HepG2 (cell line): ENCODE data around the gene SP140L. TPM values are rescaled to one million over a fixed set of nuclear protein-coding genes. Genes with fewer than 3 reads are reported as not detected.

Experiments used
- AGO2 ChIP-seq: fragments of 200-400 bp; formaldehyde crosslinking; optimal IDR thresholded peaks from 2 replicates; pipeline ENCODE3; 2017; ENCODE audit warnings: mild to moderate bottlenecking, low read depth, low read length, moderate library complexity
- CREB1 ChIP-seq, 2 experiments: fragments of 450-650 bp in 1 of 2; IDR thresholded peaks; 2 replicates each; pipeline ENCODE4 v1.6.1; 2016 to 2017; ENCODE audit warnings: control low read depth in 1 of 2, mild to moderate bottlenecking in 1 of 2, missing compliant biosample characterization in 1 of 2, missing genetic modification characterization in 1 of 2
- EHMT2 ChIP-seq: fragments of 200-600 bp; sonication (generic); IDR thresholded peaks from 2 replicates; pipeline ENCODE4 v1.7.0; 2017; ENCODE audit warnings: antibody characterized with exemption, low read depth, low read length, borderline replicate concordance
- EP300 ChIP-seq, 3 experiments: sonication (generic) in 1 of 3; formaldehyde crosslinking in 1 of 3; IDR thresholded peaks; 2 replicates each; pipeline versions ENCODE4 v1.5.1 to v1.6.1; 2011 to 2020; ENCODE audit warnings: low read depth in 2 of 3, low read length in 2 of 3, borderline replicate concordance in 1 of 3, improper control_type of control experiment in 1 of 3, mild to moderate bottlenecking in 1 of 3, missing genetic modification reagents in 1 of 3, moderate library complexity in 1 of 3
- FLYWCH1 ChIP-seq: sonication (generic); formaldehyde crosslinking; IDR thresholded peaks from 2 replicates; pipeline ENCODE4 v1.8.1; 2023; ENCODE audit warnings: mild to moderate bottlenecking, missing genetic modification reagents
- MED13 ChIP-seq: sonication (generic); formaldehyde crosslinking; IDR thresholded peaks from 2 replicates; pipeline ENCODE4 v1.5.0; 2020; ENCODE audit warnings: missing genetic modification reagents
- PHF21A ChIP-seq: sonication (generic); formaldehyde crosslinking; IDR thresholded peaks from 2 replicates; pipeline ENCODE4 v1.5.0; 2020; ENCODE audit warnings: mild to moderate bottlenecking, missing genetic modification reagents
- POLR2AphosphoS2 ChIP-seq: IDR thresholded peaks from 2 replicates; pipeline ENCODE4 v1.6.1; 2011; ENCODE audit warnings: low read depth, low read length, improper control_type of control experiment
- RCOR2 ChIP-seq: IDR thresholded peaks from 2 replicates; pipeline ENCODE4 v1.6.1; 2016; ENCODE audit warnings: missing biosample characterization, missing genetic modification reagents
- TBX2 ChIP-seq: sonication (generic); formaldehyde crosslinking; IDR thresholded peaks from 2 replicates; pipeline ENCODE4 v1.5.0; 2020; ENCODE audit warnings: missing genetic modification reagents, mild to moderate bottlenecking, borderline replicate concordance
- WIZ ChIP-seq: sonication (generic); formaldehyde crosslinking; IDR thresholded peaks from 2 replicates; pipeline ENCODE4 v1.5.1; 2020; ENCODE audit warnings: mild to moderate bottlenecking, missing genetic modification reagents
- ZFX ChIP-seq: sonication (generic); formaldehyde crosslinking; IDR thresholded peaks from 2 replicates; pipeline ENCODE4 v1.4.0; 2020; ENCODE audit warnings: mild to moderate bottlenecking, low read depth, missing genetic modification reagents, moderate library complexity
- ZNF446 ChIP-seq: sonication (generic); formaldehyde crosslinking; IDR thresholded peaks from 2 replicates; pipeline ENCODE4 v1.5.0; 2020; ENCODE audit warnings: mild to moderate bottlenecking, missing genetic modification reagents
- ZNF543 ChIP-seq: sonication (generic); formaldehyde crosslinking; IDR thresholded peaks from 2 replicates; pipeline ENCODE4 v1.4.0; 2020; ENCODE audit warnings: mild to moderate bottlenecking, missing genetic modification reagents
- ZNF547 ChIP-seq: sonication (generic); formaldehyde crosslinking; IDR thresholded peaks from 2 replicates; pipeline ENCODE4 v1.5.1; 2020; ENCODE audit warnings: mild to moderate bottlenecking, missing genetic modification reagents
- polyA plus RNA-seq, 8 experiments: library from polyadenylated mRNA; depleted of rRNA in 3 of 8; stranded (reverse) in 7 of 8; unstranded in 1 of 8; fragments of >200 nt; fragmentation: Illumina TruSeq in 4 of 8; extraction: Trizol in 4 of 8; gene quantifications; 2 replicates each; pipeline versions ENCODE4 v1.2.1 to v1.2.3, GENCODE V29; 2011 to 2016; ENCODE audit warnings: low read depth in 4 of 8, missing spikeins in 1 of 8, mixed read lengths in 1 of 8; ENCODE audit not compliant: insufficient read depth in 1 of 8
- total RNA-seq, 5 experiments: library from RNA; depleted of rRNA; stranded (reverse); fragments of >200 nt; fragmentation: Illumina TruSeq; extraction: Trizol; gene quantifications; 2 replicates each; pipeline ENCODE4 v1.2.3, GENCODE V29; 2016; ENCODE audit warnings: low read depth in 1 of 5
- TF ChIP-seq, protein P1 (sequence below): sonication (generic); formaldehyde crosslinking; IDR thresholded peaks from 2 replicates; pipeline ENCODE4 v1.5.0; 2020; ENCODE audit warnings: mild to moderate bottlenecking, missing genetic modification reagents
- TF ChIP-seq, protein P2 (sequence below): sonication (generic); formaldehyde crosslinking; IDR thresholded peaks from 2 replicates; pipeline ENCODE4 v1.9.0; 2021; ENCODE audit warnings: missing genetic modification reagents, mild to moderate bottlenecking, borderline replicate concordance
- TF ChIP-seq, protein P3 (sequence below): sonication (generic); formaldehyde crosslinking; IDR thresholded peaks from 2 replicates; pipeline ENCODE4 v1.5.0; 2020; ENCODE audit warnings: missing genetic modification reagents
- TF ChIP-seq, protein P4 (sequence below): conservative IDR thresholded peaks from 2 replicates; pipeline ENCODE4 v1.6.1; 2018; ENCODE audit warnings: missing genetic modification reagents
- TF ChIP-seq, protein P5 (sequence below): sonication (generic); formaldehyde crosslinking; IDR thresholded peaks from 2 replicates; pipeline ENCODE4 v1.8.0; 2022; ENCODE audit warnings: mild to moderate bottlenecking, missing genetic modification reagents, borderline replicate concordance

Gene SP140L
- total and polyA plus RNA-seq, 2 of the 13 experiments (the other 11 are each of a cell fraction or from before 2014, with no cell fraction given) = 10.9 to 17.5 TPM

DNA sequence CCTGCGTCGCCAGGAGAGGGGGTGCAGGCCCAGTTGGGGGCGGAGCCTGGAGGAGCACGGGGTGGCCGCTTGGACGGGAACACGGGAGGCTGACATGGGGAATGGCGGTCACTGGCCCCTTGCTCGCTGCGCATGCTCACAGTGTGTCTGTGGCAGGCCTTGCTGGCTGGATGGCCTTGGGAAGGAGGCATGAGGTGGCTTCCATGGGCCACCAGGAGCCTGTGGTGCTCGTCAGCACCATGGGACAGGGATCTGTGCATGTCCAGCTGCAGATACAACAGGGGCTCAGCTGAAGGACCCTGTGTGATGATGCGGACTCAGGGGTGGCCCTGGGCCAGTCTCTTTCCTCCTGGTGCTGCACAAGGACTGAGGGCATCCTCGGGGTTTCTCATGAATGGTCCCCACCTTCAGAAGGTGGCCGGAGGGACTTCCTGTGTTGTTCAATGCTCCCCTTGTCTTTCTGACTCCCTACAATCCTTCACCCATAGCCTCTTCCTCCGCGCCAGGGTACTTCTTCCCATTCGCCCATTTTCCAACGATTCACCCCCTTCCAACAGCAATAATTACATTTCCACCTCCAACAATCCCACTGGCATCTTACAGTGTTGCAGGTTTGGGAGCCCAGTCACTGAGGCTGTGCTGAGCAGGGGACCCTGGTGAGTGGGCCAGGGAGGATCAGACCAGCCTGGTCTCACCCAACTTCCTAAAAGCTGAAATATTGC lies 3.4 kb upstream of the SP140L start (continued):
- TF ChIP-seq EHMT2 (peak; percentile 70; the same call in 1 of the 2 replicates), AGO2 (peak; percentile 60), WIZ (CRISPR knock-in tag) (0 out of 2 replicates have a peak, but pooled peaks have one; percentile 59), EP300 (IDR thresholded peaks at IDR 0.05; ENCODE audit: low read depth in 2 of 2, low read length in 2 of 2) (0 out of 4 replicates have a peak, but pooled peaks of 1 of the 2 experiments have one; percentile 11), EP300 (CRISPR knock-in tag; IDR thresholded peaks at IDR 0.05; ENCODE audit: borderline replicate concordance) (no peak; the same call in 1 of the 2 replicates), FLYWCH1 (no peak), ZFX (CRISPR knock-in tag) (peak; percentile 74), PHF21A (CRISPR knock-in tag) (no peak), ZNF446 (CRISPR knock-in tag) (no peak), ZNF543 (CRISPR knock-in tag) (0 out of 2 replicates have a peak, but pooled peaks have one; percentile 24), MED13 (CRISPR knock-in tag) (no peak), CREB1 (IDR thresholded peaks at IDR 0.05) (no peak), CREB1 (CRISPR knock-in tag; IDR thresholded peaks at IDR 0.05) (no peak), POLR2AphosphoS2 (no peak), TBX2 (CRISPR knock-in tag) (no peak), RCOR2 (CRISPR knock-in tag) (no peak), ZNF547 (CRISPR knock-in tag) (no peak)
- TF ChIP-seq, protein P1, sequence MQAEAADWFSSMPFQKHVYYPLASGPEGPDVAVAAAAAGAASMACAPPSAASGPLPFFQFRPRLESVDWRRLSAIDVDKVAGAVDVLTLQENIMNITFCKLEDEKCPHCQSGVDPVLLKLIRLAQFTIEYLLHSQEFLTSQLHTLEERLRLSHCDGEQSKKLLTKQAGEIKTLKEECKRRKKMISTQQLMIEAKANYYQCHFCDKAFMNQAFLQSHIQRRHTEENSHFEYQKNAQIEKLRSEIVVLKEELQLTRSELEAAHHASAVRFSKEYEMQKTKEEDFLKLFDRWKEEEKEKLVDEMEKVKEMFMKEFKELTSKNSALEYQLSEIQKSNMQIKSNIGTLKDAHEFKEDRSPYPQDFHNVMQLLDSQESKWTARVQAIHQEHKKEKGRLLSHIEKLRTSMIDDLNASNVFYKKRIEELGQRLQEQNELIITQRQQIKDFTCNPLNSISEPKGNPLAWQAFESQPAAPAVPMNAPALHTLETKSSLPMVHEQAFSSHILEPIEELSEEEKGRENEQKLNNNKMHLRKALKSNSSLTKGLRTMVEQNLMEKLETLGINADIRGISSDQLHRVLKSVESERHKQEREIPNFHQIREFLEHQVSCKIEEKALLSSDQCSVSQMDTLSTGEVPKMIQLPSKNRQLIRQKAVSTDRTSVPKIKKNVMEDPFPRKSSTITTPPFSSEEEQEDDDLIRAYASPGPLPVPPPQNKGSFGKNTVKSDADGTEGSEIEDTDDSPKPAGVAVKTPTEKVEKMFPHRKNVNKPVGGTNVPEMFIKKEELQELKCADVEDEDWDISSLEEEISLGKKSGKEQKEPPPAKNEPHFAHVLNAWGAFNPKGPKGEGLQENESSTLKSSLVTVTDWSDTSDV (CRISPR knock-in tag) = no peak
- TF ChIP-seq, protein P2, sequence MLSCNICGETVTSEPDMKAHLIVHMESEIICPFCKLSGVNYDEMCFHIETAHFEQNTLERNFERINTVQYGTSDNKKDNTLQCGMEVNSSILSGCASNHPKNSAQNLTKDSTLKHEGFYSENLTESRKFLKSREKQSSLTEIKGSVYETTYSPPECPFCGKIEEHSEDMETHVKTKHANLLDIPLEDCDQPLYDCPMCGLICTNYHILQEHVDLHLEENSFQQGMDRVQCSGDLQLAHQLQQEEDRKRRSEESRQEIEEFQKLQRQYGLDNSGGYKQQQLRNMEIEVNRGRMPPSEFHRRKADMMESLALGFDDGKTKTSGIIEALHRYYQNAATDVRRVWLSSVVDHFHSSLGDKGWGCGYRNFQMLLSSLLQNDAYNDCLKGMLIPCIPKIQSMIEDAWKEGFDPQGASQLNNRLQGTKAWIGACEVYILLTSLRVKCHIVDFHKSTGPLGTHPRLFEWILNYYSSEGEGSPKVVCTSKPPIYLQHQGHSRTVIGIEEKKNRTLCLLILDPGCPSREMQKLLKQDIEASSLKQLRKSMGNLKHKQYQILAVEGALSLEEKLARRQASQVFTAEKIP (CRISPR knock-in tag) = no peak
- TF ChIP-seq, protein P3, sequence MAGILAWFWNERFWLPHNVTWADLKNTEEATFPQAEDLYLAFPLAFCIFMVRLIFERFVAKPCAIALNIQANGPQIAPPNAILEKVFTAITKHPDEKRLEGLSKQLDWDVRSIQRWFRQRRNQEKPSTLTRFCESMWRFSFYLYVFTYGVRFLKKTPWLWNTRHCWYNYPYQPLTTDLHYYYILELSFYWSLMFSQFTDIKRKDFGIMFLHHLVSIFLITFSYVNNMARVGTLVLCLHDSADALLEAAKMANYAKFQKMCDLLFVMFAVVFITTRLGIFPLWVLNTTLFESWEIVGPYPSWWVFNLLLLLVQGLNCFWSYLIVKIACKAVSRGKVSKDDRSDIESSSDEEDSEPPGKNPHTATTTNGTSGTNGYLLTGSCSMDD = no peak
- TF ChIP-seq, protein P4, sequence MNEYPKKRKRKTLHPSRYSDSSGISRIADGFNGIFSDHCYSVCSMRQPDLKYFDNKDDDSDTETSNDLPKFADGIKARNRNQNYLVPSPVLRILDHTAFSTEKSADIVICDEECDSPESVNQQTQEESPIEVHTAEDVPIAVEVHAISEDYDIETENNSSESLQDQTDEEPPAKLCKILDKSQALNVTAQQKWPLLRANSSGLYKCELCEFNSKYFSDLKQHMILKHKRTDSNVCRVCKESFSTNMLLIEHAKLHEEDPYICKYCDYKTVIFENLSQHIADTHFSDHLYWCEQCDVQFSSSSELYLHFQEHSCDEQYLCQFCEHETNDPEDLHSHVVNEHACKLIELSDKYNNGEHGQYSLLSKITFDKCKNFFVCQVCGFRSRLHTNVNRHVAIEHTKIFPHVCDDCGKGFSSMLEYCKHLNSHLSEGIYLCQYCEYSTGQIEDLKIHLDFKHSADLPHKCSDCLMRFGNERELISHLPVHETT (CRISPR knock-in tag) = peak; percentile 18; the same call in 1 of the 2 replicates
- TF ChIP-seq, protein P5, sequence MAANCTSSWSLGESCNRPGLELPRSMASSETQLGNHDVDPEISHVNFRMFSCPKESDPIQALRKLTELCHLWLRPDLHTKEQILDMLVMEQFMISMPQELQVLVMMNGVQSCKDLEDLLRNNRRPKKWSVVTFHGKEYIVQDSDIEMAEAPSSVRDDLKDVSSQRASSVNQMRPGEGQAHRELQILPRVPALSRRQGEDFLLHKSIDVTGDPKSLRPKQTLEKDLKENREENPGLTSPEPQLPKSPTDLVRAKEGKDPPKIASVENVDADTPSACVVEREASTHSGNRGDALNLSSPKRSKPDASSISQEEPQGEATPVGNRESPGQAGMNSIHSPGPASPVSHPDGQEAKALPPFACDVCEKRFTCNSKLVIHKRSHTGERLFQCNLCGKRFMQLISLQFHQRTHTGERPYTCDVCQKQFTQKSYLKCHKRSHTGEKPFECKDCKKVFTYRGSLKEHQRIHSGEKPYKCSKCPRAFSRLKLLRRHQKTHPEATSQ (CRISPR knock-in tag) = 0 out of 2 replicates have a peak, but pooled peaks have one; percentile 48
